CD1c-positive myeloid dendritic cell (primary cell): ENCODE data around the gene SMAD1.
"Not testable (repeated sequence)": the region's sequence is repeated elsewhere in the genome, so short reads cannot be mapped to it uniquely, and the experiment has no call there.

Experiments
- DNase-seq: peaks from one replicate; pipeline ENCODE4 v3.0.0-alpha.2; 2016; ENCODE audit errors: extremely low spot score

SMAD1 gene

DNA sequence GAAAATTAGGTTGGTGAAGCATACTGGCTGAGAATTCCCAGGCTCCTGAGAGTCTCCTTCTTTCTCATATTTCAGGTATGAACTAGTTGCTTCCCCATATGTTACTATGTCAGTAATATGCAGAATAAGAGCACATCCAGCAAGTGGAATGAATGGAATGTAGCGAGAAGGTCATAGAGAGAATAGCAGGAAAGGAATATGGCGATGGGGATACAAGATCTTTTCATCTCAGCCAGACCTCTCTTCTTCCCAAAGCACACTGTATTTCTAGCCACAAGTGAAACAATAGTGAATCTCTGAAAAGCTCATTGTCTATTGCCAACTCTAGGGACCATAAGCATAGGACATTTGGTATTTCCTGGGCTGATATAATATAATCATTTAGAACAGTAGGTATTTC lies 82.9 kb downstream of the SMAD1 start:
- DNase-seq: no peak

DNA sequence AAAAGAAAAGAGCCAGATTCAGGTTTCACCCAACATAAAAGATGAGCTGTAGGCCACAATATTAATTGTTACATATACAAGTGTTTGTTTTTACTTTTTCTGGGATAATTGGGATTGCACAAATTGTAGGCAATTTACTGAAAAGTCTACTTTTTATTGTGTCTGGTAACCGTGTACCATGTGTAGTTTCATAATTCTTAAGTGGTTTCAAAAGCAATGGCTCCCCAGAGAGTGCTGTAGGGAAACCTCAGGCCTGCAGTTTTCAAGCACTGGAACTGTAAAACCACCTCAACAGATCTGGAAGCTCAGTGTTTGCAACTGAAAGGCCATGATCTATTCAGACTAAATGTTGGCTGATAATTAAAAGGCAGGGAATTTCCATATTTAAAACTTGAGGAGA lies 83.7 kb downstream of the SMAD1 start:
- DNase-seq: no peak

DNA sequence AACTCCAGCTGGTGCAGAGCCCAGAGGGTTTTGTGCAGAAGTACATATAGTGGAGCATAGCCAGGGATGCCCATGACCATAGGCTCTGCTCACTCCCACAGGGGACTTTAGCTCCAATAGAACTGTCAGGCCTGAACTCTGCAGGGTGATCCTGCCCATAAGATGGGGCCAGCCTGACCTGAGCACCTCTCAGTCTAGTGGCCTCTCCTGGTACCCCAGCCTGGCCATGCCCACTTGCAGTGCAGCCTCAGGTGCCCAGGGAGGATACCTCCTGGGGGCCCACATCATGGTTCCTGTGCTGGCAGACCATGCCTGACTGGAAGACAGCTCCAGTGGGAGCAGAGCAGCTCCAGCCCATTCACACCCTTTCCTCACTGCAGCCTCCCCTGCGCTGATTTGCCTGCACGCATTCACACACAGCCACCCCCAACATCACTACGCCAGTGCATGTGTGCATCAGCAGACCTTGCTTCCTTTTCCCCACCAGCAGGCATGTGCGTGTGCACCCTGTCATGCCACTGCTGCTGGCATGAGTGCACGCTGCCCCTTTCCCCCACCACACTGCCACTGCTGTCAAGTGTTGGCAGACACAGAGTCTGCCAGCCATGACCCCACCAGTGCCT lies 84.5 kb downstream of the SMAD1 start:
- DNase-seq: no peak

DNA sequence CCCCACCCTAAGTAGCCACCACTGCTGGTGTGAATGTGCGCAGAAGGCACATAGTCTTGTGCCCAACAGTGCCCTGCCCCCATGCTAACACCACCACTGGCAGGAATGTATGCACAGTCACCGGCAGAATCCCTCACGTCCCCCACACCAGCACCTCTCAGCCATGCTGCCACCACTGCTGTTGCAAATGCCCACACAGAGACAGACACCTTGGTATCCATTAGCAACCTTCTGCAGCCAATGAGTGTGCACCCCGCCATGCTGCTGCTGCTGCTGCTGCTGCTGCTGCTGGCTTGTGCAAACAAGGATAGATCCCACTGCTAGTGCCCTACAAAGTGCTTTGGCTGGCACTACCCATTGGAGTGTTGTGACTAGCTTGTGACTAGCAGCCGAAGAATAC lies 85.1 kb downstream of the SMAD1 start:
- DNase-seq: no peak

DNA sequence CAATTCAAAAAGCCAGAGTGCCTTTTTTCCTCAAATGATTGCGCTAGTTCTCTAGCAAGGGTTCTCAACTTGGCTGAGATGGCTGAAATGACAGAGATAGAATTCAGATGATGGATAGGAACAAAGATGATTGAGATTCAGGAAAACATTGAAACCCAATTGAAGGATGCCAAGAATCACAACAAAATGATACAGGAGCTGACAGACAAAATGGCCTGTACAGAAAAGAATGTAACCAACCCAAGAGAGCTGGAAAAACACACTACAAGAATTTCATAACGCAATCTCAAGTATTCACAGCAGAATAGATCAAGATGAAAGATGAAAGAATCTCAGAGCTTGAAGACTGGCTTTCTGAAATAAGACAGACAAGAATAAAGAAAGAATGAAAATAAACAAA lies 85.9 kb downstream of the SMAD1 start:
- no peak for DNase-seq

- DNase-seq: not testable (repeated sequence)
Observed at GRCh38 chr4:145574546-145574945, 92.9 kb downstream of the SMAD1 start.

DNA sequence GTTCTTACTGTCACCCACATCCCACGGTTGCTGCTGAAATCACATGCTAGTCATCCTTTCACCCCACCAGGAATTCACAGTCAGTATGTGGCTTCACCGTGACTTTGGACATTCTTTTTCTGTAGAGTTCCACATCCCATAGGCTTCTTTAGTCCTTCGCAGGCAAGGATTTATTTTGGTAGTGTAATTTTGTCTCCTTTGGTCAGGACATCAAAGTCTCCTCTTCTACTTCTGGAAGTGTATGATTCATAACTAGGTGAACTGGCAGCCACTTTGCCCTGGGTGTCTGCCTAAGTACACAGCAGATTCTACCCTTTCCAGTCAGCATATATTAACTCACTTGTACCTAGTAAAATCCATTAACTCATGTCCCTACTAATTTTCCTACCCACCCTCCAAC lies 99.3 kb downstream of the SMAD1 start:
- DNase-seq: no peak

DNA sequence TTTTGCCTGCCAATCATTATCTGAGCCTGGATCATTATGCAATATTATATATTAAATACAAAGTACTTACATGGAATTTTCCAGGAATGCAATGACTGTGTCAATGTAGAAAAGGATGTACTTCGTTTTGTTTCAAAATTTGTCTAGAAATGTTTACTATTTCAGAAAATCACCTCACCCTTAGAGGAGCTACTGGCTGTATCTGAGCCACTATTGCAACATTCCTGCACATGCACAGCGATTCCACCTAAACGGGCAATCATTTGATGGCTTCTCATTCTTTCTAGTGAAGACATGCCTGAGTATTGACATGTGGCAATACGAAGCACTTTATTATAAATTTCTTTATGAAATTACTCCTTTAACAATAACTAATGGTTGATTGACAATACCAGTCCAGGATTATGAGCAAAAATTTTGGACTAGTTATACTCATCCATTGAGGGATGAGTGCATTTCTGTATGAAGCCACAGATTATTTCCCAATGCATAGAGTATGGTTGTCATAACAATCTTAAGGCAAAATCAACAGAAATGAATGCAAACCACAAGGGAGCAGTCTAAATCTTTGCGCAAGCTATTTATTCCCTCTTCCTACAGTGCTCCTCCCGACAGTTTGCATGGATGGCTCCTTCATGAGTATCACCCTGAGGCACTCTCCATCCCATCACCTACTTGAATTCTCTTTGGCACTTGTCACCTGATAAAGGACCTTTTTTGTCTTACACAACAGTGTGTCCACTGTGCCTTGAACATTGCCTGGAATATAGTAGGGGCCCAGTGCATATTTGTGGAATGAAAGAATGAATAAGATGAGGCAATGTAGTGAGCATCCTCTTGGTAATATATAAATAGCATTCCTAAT lies 101.8 kb downstream of the SMAD1 start:
- no peak for DNase-seq

DNA sequence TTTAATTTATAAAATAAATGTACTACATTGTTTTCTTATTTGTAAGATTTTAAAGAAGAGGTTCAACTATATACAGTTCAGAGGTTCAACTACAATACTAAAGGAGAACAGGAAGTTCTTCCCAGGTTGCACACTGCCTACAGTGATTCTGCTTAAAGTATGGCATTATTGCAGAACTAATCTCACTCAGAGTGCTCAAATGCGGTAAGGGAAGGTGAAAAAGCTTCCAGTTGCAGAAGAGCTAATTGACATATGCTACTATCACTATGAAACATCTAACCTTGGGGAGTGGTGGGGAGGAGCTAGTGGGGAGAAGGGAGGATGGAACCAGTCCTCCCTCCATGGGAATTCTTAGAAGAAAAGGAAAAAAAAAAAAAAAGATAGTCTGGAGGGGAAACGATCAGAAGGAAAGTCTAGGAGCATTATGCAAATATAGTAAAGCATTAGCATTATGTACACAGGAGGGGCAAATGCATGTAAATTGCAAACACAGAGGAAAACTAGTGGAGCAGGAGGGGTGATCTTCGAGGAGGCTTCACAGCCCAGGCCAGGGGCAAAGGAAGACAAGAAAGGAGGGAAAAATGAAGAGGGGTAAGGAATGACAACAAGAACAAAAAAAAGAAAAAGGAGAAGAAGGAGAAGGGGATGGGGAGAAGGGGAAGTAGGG lies 105.6 kb downstream of the SMAD1 start:
- peak; percentile 24 for DNase-seq

GRCh38 chr4:145589381-145589780 lies 107.7 kb downstream of the SMAD1 start:
- not testable (repeated sequence) for DNase-seq

DNA sequence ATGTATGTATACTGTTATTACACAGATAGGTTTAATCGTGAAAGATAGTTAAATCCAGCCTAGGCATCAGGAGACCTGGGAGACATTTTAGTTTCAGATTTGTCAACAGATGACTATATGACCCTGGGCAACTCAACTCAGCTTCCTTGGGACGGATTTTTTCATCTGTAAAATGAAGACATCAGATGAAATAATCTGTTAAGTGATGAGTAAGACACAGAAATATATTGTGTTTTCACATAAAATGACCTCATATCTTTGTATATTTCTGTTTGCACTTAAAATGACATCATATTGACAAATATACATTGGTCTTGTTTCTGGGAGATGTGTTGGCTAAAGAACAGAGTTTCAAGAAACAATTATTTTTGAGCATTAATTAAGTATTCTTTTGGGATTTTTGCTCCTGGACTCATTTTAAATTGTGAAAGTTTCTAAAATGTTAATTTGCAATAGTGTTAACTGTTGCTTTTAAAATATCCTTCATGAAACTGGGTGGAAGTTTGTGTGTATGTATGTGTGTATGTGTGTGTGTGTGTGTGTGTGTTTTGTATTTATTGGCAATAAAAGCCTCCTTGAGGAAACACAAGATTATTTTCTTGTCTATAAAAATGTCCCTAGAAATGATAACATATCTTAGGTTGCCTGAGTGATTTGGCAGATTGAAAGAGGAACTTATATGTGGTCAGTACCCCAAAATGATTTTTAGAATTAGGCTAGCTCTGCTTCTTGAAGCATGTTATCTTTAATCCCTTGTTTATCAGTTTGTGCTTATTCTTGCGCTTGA lies 108.5 kb downstream of the SMAD1 start:
- no peak for DNase-seq

GRCh38 chr4:145602129-145602760 lies 120.6 kb downstream of the SMAD1 start:
- no peak for DNase-seq

- no peak for DNase-seq
Observed at GRCh38 chr4:145605941-145606340, 124.3 kb downstream of the SMAD1 start.
